Testis (tissue), 3 donors: ENCODE data around the gene RPAP3. TPM values are rescaled to one million over a fixed set of nuclear protein-coding genes. Genes with fewer than 3 reads are reported as not detected.

Source experiments
- DNase-seq: peaks from one replicate; pipeline ENCODE4 v3.0.0-alpha.2; 2019
- H3K27ac ChIP-seq, 2 donors: fragments of 200-600 bp; sonication (generic); one replicate each; pipeline ENCODE4 v1.5.1; 2019
- H3K27me3 ChIP-seq: fragments of 200-600 bp; sonication (generic); one replicate; pipeline ENCODE4 v1.5.1; 2019
- H3K36me3 ChIP-seq: fragments of 200-600 bp; sonication (generic); one replicate; pipeline ENCODE4 v1.5.1; 2017; ENCODE audit warnings: low read depth; ENCODE audit errors: missing control alignments
- H3K4me1 ChIP-seq: fragments of 200-600 bp; sonication (generic); one replicate; pipeline ENCODE4 v1.5.1; 2019
- H3K4me3 ChIP-seq, 2 donors: fragments of 200-600 bp; sonication (generic); one replicate each; pipeline ENCODE4 v1.5.1; 2017 to 2019
- H3K9me3 ChIP-seq: fragments of 200-600 bp; sonication (generic); one replicate; pipeline ENCODE4 v1.5.1; 2017
- CTCF ChIP-seq, 3 experiments: fragments of 450-650 bp in 2 of 3; fragments of 200-600 bp in 1 of 3; sonication (generic) in 1 of 3; IDR thresholded peaks; one replicate each; pipeline ENCODE4 v1.5.1; 2016 to 2019; ENCODE audit warnings: antibody characterized with exemption in 3 of 3, mild to moderate bottlenecking in 2 of 3, moderate library complexity in 1 of 3
- POLR2A ChIP-seq: fragments of 450-650 bp; IDR thresholded peaks from one replicate; pipeline ENCODE4 v1.6.1; 2017; ENCODE audit warnings: antibody characterized with exemption, mild to moderate bottlenecking, moderate library complexity
- WGBS, 2 donors: methylation state at CpG; one replicate each; pipeline ENCODE4 v1.1.5; 2018; 5-methylcytosine and 5-hydroxymethylcytosine counted together
- intact Hi-C: fragments of 100-400 bp; cut with DNase I; formaldehyde crosslinking; loops from one replicate; pipeline ENCODE4 v1.15.1; 2023; ENCODE audit warnings: low total_unique reads
- polyA plus RNA-seq: library from polyadenylated mRNA; stranded (reverse); fragments of 350-450 nt; fragmentation: Illumina TruSeq; extraction: RNeasy Lipid Tissue Mini Kit (QIAGEN cat#74804); gene quantifications from one replicate; pipeline ENCODE4 v1.2.3, GENCODE V29; 2014; ENCODE audit warnings: low read depth, low replicate concordance; ENCODE audit not compliant: insufficient read depth
- total RNA-seq, 2 donors: library from RNA; depleted of rRNA; stranded (reverse); fragments of >200 nt; gene quantifications; one replicate each; pipeline ENCODE4 v1.2.3, GENCODE V29; 2016

RPAP3 gene
- total and polyA plus RNA-seq, 3 donors from 2014 or later: 12.7 to 32.3 (median 25.0) TPM

GRCh38 chr12:47722136-47722834 lies 16.5 kb upstream of the RPAP3 start:
- no peaks in the 10 kb centered on the region for H3K27me3 ChIP-seq
- H3K4me3 ChIP-seq: no peak overlapping the region
- H3K27ac ChIP-seq: no peak overlapping the region
- intact Hi-C loops: no loop called here
- no peak for DNase-seq
- 77 to 79% methylated on average over 7 of the region's 7 CpGs for WGBS, 2 donors
- H3K9me3 ChIP-seq: no peaks in the 10 kb centered on the region
- peaks cover 23% of the 10 kb centered on the region for H3K4me1 ChIP-seq
- TF ChIP-seq CTCF (IDR thresholded peaks at IDR 0.05) (no peak), POLR2A (no peak)
- H3K36me3 ChIP-seq: no peaks in the 10 kb centered on the region

GRCh38 chr12:47721431-47721973 lies 15.7 kb upstream of the RPAP3 start:
- DNase-seq: no peak
- 89 to 94% methylated on average over 9 of the region's 9 CpGs for WGBS, 2 donors

GRCh38 chr12:47718531-47718930 lies 12.7 kb upstream of the RPAP3 start:
- Histone ChIP-seq H3K36me3 (no peaks in the 10 kb centered on the region), H3K27ac (peak overlapping the region in 1 of 2 donors; percentile 92), H3K27me3 (no peaks in the 10 kb centered on the region), H3K4me3 (no peak overlapping the region), H3K4me1 (peaks cover 39% of the 10 kb centered on the region), H3K9me3 (no peaks in the 10 kb centered on the region)
- WGBS, 2 donors: 26 to 54% methylated on average over 1 of the region's 1 CpG
- no peak for DNase-seq
- intact Hi-C loops: loop anchor here (10.0 kb wide), 2 partner anchors 56 to 116 kb away; partner anchors contain the start of gene SLC48A1
- TF ChIP-seq CTCF (IDR thresholded peaks at IDR 0.05): no peak
- TF ChIP-seq POLR2A: no peak

More at GRCh38 chr12:47721431-47721973, 15.7 kb upstream of the RPAP3 start:
- H3K4me3 ChIP-seq: no peak overlapping the region
- TF ChIP-seq CTCF (IDR thresholded peaks at IDR 0.05) (no peak), POLR2A (no peak)
- no peaks in the 10 kb centered on the region for H3K9me3 ChIP-seq
- peaks cover 29% of the 10 kb centered on the region for H3K4me1 ChIP-seq
- intact Hi-C loops: no loop called here
- H3K36me3 ChIP-seq: no peaks in the 10 kb centered on the region
- H3K27ac ChIP-seq: no peak overlapping the region
- H3K27me3 ChIP-seq: no peaks in the 10 kb centered on the region

- Histone ChIP-seq H3K27ac (peak overlapping the region; percentile 76 to 92), H3K9me3 (no peaks in the 10 kb centered on the region), H3K36me3 (no peaks in the 10 kb centered on the region), H3K4me3 (no peak overlapping the region), H3K4me1 (peaks cover 36% of the 10 kb centered on the region), H3K27me3 (no peaks in the 10 kb centered on the region)
- intact Hi-C loops: loop anchor here (10.0 kb wide), 2 partner anchors 57 to 117 kb away; partner anchors contain the start of gene SLC48A1
- peak; percentile 88 for DNase-seq
- 25 to 43% methylated on average over 11 to 13 of the region's 13 CpGs for WGBS, 2 donors
- TF ChIP-seq CTCF (IDR thresholded peaks at IDR 0.05): peak; percentile 48 to 68 (median 55)
- TF ChIP-seq POLR2A: no peak
These were observed 11.8 kb upstream of the RPAP3 start for GRCh38 chr12:47717443-47718193.
